ENCODE results near the gene MOSMO.
A peak's percentile ranks its signal among the peaks of the same experiment; 100 is the strongest.

The MOSMO gene

DNA sequence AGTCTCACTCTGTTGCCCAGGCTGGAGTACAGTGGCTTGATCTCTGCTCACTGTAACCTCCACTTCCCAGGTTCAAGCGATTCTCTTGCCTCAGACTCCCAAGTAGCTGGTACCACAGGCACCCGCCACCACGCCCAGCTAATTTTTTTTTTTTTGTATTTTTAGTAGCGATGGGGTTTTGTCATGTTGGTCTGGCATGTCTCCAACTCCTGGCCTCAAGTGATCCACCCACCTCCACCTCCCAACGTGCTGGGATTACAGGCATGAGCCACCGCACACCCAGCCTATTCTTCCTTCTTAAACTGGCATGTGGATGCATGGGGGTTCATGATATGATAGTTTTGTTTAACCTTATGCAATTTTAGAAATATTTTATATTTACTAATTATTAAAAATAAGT lies 45.1 kb downstream of the MOSMO start:
- no peak for DNase-seq

GRCh38 chr16:22053921-22054341 lies 46.0 kb downstream of the MOSMO start:
- no peak for DNase-seq

DNA sequence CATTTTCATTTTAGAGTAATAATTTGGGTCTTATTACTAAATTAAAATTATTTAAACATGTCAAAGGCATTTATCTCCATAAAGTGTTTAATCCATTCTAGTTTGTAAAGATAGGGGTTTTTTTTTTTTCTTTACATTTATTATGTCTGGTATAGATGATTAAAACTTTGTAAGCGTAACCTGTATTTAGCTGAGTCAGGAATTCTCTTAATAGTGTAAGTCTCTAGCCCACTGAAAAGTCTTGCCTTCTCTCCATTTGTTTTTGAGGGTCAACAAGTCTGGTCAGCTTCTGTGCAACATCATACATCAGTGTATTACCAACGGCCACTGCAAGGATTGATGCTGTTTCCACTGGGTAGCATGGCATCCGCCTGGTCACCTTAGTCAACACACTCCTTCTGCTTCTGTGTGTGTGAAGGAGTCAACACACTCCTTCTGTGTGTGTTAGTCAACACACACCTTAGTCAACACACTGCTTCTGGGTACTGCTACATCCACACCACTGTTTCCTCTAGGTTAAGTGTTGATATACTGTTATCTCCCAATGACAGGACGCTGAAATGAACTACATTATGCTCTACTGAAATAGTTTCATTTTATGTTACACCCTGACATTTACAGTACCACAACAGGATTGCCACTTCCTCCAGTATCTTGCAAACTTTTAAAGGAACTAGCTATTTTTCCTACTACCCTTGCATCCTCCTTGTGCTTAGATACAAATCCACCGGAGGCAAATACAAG lies 47.1 kb downstream of the MOSMO start:
- DNase-seq, result no peak

- DNase-seq, result no peak
Measured at GRCh38 chr16:22055881-22056280, 48.0 kb downstream of the MOSMO start.

DNA sequence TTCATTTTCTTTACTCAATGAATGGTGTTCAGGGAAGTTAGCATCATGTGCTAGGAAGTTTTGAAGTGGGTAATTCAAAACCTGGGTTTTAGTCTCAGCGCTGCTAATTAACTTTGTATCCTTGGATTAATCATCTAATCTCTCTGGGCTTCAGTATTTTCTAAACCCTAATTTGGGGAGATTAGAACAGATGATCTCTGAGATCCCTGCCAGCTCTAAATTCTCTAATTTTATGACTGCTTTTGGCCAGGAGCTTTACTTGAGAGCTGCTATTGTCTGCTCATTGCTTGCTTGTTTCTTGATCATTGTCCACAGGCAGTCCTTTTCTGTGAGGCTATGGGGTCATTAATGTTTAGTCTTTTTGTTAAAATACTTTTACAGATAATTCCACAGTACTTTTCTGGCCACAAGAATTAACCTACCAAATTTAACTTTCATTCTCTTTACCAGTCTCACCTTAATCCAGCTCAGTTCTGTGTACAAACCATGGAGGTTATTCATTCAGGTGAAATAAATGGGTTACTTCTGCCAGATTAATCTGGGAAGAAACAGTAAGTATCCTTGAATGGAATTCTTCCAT lies 56.1 kb downstream of the MOSMO start:
- no peak for DNase-seq

DNA sequence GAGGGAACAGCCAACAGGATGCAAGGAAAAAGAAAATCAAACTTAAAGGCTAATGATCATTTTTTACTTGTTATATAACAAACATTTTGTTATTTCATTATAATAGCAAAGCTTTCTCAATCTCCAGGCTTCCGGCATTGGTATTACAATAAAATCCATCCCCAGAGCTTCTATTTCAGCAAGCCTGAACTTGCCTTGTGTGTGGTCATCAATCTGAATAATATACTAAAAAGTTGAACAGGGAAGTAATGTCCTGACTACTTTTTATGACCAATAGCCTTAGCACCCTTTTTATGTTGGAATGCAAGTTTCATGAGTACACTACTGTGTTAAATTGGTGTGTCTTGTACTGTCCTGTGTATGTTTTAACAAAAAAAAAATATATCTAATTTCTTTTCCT lies 57.3 kb downstream of the MOSMO start:
- DNase-seq, result no peak

DNA sequence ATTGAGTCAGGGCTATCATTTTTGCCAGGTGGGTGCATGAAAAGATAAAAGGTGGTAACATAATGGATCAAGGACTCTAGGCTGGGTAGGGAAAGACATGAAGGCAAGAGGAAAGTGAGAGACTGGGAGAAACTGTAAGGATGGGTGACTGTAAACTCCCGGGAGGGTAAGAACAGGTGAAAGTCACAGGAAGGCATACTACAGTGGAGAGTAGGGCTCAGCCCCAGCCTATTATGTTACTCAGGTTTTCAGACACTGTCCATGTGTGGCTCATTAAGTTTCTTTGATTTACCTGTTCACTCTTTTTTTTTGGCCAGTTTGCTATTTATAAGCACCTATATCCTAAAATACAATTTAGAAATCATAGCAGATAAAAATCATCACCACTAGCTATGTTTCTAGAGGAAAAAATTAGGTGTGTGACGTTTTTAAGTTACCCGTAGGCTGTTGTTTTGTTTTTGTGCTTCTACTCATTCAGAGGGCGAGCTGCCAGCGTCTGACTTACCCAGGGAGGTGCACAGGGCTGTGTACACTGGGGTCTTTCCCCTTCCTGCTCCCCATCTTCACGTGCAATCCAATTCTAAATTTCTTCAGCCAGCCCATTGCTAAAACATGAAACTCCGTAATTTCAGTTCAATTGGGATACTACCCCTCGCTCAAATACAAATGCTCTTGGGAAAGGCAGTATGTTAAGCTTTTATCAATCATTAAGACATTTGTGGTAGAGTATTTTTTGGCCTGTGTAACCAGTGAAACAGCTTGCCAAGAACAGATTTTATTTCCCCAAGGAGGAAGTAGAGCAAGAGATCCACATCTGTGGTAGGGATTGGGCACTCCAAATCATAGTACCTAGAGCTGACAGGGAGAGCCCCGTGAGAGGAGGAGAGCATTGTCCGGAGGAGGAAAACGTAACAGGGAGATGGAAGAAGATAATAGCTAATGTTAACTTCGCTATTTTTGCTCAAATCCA lies 62.7 kb downstream of the MOSMO start:
- no peak for DNase-seq

DNA sequence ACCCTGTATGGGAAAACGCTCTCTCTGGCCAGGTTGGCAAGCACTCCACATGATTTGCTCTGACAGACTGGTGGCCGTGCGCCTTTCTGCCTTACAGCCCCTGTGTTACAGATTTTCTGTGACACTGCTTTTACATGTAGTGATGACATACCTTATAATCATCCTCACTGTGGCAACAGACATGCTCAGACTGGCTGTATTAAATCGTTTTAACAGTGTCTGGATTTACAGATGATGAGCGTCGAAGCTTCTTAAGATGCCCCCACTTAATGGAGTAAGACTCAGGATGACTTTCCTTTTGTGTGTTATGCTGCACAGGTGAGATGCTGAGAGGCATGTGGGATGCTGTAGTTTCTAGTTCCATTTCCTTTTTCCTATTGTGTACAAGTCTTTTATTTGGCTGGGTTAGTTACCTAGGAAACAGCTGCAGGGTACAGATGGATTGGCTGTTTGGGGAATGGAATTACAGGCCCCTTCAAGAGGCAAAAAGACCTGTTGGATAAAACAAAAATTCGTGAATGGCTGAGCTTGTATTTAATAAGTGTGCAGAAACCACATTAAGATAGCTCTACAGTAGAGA lies 63.5 kb downstream of the MOSMO start:
- no peak for DNase-seq

DNA sequence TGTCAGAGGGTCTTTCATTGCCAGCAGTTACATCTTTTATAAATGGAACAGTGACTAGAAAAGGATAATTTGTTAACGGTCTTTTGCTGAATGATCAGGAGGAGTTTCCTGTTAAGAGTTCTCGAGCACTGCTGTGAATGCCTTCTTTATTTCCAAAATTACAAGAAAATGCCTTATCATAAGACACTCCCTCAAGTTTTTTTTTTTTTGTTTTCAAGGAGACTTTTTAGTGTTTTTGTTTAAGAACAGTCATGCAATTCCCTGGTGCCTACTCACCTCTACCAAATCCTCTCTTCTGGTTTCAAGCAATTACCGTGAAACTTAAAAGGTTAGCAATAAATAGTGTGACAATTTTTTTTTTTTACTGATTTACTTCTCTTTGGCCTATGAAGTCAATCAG lies 65.4 kb downstream of the MOSMO start:
- no peak for DNase-seq

DNA sequence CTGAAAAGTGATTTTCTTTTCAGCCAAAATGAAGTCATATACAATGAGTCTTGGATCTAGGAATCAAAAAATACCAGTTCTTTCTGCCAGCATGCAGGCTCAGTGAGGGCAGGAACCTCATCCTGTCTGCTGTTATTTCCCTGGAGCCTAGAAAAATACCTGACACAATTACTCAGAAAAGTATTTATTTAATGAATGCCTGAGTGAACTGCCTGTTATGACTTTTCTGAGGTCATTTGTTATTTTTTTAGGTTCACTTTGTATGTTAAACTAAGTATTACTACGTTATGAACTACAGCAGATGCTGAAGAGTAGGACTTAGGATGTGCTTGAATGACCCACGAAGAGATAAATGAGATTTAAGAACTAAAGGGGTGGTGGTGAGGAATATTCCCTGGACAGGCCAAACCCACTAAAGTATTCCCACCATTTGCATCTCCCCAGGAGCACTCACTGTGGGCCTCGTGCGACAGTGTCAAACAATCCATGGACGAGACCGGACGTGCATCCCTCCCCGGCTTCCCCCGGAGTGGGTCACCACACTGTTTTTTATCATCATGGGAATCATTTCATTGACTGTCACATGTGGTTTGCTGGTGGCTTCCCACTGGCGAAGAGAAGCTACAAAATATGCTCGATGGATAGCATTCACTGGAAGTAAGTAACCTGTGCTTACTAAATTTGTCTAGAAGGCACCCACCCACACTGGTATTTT lies 67.3 kb downstream of the MOSMO start:
- DNase-seq, result no peak

GRCh38 chr16:22075776-22076175 lies 67.9 kb downstream of the MOSMO start:
- no peak for DNase-seq

- DNase-seq, result peak; percentile 22
Measured at GRCh38 chr16:22077700-22078313, 69.9 kb downstream of the MOSMO start.

GRCh38 chr16:22078656-22079055 lies 70.7 kb downstream of the MOSMO start:
- no peak for DNase-seq

DNA sequence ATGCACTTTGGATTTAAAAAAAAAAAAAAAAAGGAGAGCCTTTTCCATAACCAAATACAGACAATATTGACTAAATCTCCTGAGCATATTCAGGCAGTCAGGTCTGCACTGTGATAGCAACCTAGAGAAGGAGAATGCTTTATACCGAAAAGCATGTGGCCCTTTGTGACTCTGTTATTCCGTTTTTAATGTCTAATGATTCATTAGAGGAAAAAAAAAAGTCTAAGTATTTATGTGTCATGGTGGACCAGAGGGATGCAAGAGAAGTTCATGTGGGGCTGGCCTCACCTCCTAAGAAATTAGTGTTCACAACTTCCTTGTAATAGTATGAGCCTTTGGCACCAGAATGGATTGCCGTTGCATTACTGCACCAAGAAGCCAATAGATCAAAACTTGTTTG lies 73.1 kb downstream of the MOSMO start:
- DNase-seq, result no peak

- DNase-seq, result no peak
Measured at GRCh38 chr16:22086440-22086839, 78.5 kb downstream of the MOSMO start.

DNA sequence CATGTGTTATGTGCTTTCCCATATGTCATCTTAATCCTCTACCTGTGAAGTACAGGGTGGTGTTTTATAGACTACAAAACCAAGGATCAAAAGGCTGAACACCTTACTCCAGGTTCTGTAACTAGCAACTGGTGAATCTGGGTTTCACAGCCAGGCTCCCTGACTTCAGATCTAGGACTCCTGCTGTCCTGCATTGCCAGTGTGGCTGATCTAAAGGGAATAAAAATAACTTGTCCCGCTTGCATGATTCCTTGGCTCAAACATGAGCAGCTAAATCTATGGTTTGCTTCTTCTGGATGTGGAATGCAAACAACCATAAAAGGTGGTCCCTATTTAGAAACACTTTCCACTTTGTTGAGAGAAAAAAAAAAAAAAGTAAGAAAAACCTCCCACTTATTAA lies 80.7 kb downstream of the MOSMO start:
- DNase-seq, result no peak

DNA sequence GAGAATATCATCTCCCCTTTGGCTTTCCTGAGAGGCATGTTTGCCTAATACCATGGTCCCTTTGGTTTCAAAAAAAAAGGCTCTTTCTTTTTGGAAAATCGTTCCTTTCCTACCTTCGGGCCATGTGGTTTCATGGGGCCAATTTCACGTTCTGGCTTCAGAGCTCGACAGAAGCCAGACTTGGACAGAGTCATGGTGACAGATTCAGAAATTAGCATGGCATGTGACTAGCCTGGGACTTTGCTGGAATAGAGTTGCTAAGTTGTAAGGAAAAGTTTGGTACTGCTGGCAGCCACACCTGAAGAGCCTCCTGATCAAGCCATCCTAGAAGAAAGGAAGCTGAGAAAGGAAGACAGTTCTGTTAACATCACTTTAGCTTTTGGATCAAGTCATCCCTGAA lies 82.0 kb downstream of the MOSMO start:
- no peak for DNase-seq

DNA sequence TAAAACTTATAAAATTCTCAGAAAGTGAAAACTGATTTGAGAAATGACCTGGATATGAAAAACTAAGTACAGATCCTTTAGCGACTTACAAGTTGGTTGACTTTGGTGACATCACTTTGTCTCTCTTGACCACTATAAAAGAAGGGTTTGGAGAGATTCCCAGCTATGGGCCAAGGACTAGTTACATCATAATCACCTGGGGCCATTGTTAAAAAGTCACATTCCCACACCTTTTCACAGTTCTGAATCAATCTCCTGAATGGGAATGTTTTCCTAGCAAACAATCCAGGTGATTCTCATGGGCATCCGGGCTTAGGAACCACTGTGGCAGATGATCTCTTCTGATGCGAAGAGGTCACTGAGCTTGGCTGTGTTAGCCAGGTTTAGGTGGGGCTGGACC lies 83.8 kb downstream of the MOSMO start:
- DNase-seq, result no peak

- peak; percentile 16 for DNase-seq
Measured at GRCh38 chr16:22092143-22092933, 84.4 kb downstream of the MOSMO start, which contains the start of gene VWA3A. Gene VWA3A, plus strand, starts transcription at chr16:22092541. Its CDS starts 97 bp downstream, at chr16:22092638.

GRCh38 chr16:22093331-22093730 lies 85.4 kb downstream of the MOSMO start:
- DNase-seq, result no peak

DNA sequence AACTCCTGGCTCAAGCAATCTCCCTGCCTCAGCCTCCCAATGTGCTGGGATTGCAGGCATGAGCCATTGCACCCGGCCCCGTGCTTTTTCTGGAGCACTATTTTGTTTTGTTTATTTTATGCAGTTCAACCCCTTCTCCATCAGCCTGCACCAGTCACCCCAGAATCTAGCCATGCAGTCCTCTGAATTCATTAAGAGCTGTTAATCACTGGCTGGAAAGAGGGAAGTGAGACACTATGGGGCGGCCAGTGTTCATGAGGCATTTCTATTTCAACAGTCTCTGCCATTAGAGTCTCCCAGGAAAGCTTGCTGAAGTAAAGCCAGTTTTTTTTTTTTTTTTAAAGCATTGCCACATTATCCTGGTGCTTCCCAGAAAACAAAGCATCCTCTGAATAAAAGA lies 86.1 kb downstream of the MOSMO start:
- no peak for DNase-seq

Measured in midbrain (tissue), 1 donor.